HepG2 (cell line): ENCODE results near the gene SMIM14. TPM values are rescaled to one million over a fixed set of nuclear protein-coding genes. Genes with fewer than 3 reads are reported as not detected.

Source experiments
- ELF1 ChIP-seq: sonication (generic); formaldehyde crosslinking; IDR thresholded peaks from 2 replicates; pipeline ENCODE4 v1.4.0; 2020; ENCODE audit warnings: missing genetic modification reagents
- MIER2 ChIP-seq: IDR thresholded peaks from 2 replicates; pipeline ENCODE4 v1.6.1; 2016; ENCODE audit warnings: missing biosample characterization, missing genetic modification reagents
- NR2F1 ChIP-seq, 2 experiments: fragments of 450-650 bp in 1 of 2; formaldehyde crosslinking in 1 of 2; IDR thresholded peaks; 2 replicates each; pipeline versions ENCODE4 v1.5.0 to v1.6.1; 2016 to 2020; ENCODE audit warnings: mild to moderate bottlenecking in 1 of 2, missing compliant biosample characterization in 1 of 2, missing genetic modification reagents in 1 of 2, moderate library complexity in 1 of 2
- NR3C1 ChIP-seq: sonication (generic); formaldehyde crosslinking; IDR thresholded peaks from 2 replicates; pipeline ENCODE4 v1.4.0; 2020; ENCODE audit warnings: missing genetic modification reagents
- PITX1 ChIP-seq: sonication (generic); formaldehyde crosslinking; IDR thresholded peaks from 2 replicates; pipeline ENCODE4 v1.5.1; 2020; ENCODE audit warnings: mild to moderate bottlenecking, missing genetic modification reagents
- POLR2G ChIP-seq: fragments of 200-400 bp; formaldehyde crosslinking; IDR thresholded peaks from 2 replicates; pipeline ENCODE4 v1.6.1; 2018; ENCODE audit warnings: mild to moderate bottlenecking, low read depth, low read length, moderate library complexity
- SAFB2 ChIP-seq: sonication (generic); formaldehyde crosslinking; IDR thresholded peaks from 2 replicates; pipeline ENCODE4 v1.5.1; 2020; ENCODE audit warnings: missing genetic modification reagents, low read depth, mild to moderate bottlenecking, borderline replicate concordance
- ZFP36L2 ChIP-seq: sonication (generic); formaldehyde crosslinking; IDR thresholded peaks from 2 replicates; pipeline ENCODE4 v1.4.0; 2020; ENCODE audit warnings: missing genetic modification reagents
- ZNF567 ChIP-seq: sonication (generic); formaldehyde crosslinking; IDR thresholded peaks from 2 replicates; pipeline ENCODE4 v1.8.1; 2023; ENCODE audit warnings: mild to moderate bottlenecking, missing genetic modification reagents, borderline replicate concordance
- ZNF660 ChIP-seq: sonication (generic); formaldehyde crosslinking; IDR thresholded peaks from 2 replicates; pipeline ENCODE4 v1.5.1; 2020; ENCODE audit warnings: mild to moderate bottlenecking, low read depth, missing genetic modification reagents, borderline replicate concordance
- ZNF670 ChIP-seq: sonication (generic); formaldehyde crosslinking; IDR thresholded peaks from 2 replicates; pipeline ENCODE4 v1.8.0; 2022; ENCODE audit warnings: mild to moderate bottlenecking, missing genetic modification reagents, borderline replicate concordance
- ZNF891 ChIP-seq: sonication (generic); formaldehyde crosslinking; IDR thresholded peaks from 2 replicates; pipeline ENCODE4 v1.5.0; 2020; ENCODE audit warnings: mild to moderate bottlenecking, missing genetic modification reagents
- ZSCAN20 ChIP-seq: sonication (generic); formaldehyde crosslinking; IDR thresholded peaks from 2 replicates; pipeline ENCODE4 v1.4.0; 2020; ENCODE audit warnings: missing genetic modification reagents, mild to moderate bottlenecking, borderline replicate concordance
- polyA plus RNA-seq, 8 experiments: library from polyadenylated mRNA; depleted of rRNA in 3 of 8; stranded (reverse) in 7 of 8; unstranded in 1 of 8; fragments of >200 nt; fragmentation: Illumina TruSeq in 4 of 8; extraction: Trizol in 4 of 8; gene quantifications; 2 replicates each; pipeline versions ENCODE4 v1.2.1 to v1.2.3, GENCODE V29; 2011 to 2016; ENCODE audit warnings: low read depth in 4 of 8, missing spikeins in 1 of 8, mixed read lengths in 1 of 8; ENCODE audit not compliant: insufficient read depth in 1 of 8
- total RNA-seq, 5 experiments: library from RNA; depleted of rRNA; stranded (reverse); fragments of >200 nt; fragmentation: Illumina TruSeq; extraction: Trizol; gene quantifications; 2 replicates each; pipeline ENCODE4 v1.2.3, GENCODE V29; 2016; ENCODE audit warnings: low read depth in 1 of 5
- TF ChIP-seq, protein P1 (sequence below): sonication (generic); formaldehyde crosslinking; IDR thresholded peaks from 2 replicates; pipeline ENCODE4 v1.5.0; 2020; ENCODE audit warnings: mild to moderate bottlenecking, missing genetic modification reagents, borderline replicate concordance
- TF ChIP-seq, protein P2 (sequence below): sonication (generic); formaldehyde crosslinking; IDR thresholded peaks from 2 replicates; pipeline ENCODE4 v1.4.0; 2020; ENCODE audit warnings: missing genetic modification reagents
- TF ChIP-seq, protein P3 (sequence below): sonication (generic); formaldehyde crosslinking; IDR thresholded peaks from 2 replicates; pipeline ENCODE4 v1.4.0; 2020; ENCODE audit warnings: missing genetic modification reagents, low read depth, mild to moderate bottlenecking, borderline replicate concordance
- TF ChIP-seq, protein P4 (sequence below): sonication (generic); formaldehyde crosslinking; IDR thresholded peaks from 2 replicates; pipeline ENCODE4 v1.5.0; 2020; ENCODE audit warnings: mild to moderate bottlenecking, missing genetic modification reagents
- TF ChIP-seq, protein P5 (sequence below): sonication (generic); formaldehyde crosslinking; IDR thresholded peaks from 2 replicates; pipeline ENCODE4 v1.8.0; 2022; ENCODE audit warnings: missing genetic modification reagents, mild to moderate bottlenecking, inconsistent platforms, borderline replicate concordance

Gene SMIM14
- total and polyA plus RNA-seq, 2 of the 13 experiments (the other 11 are each of a cell fraction or from before 2014, with no cell fraction given), result 16.3 to 28.1 TPM

DNA sequence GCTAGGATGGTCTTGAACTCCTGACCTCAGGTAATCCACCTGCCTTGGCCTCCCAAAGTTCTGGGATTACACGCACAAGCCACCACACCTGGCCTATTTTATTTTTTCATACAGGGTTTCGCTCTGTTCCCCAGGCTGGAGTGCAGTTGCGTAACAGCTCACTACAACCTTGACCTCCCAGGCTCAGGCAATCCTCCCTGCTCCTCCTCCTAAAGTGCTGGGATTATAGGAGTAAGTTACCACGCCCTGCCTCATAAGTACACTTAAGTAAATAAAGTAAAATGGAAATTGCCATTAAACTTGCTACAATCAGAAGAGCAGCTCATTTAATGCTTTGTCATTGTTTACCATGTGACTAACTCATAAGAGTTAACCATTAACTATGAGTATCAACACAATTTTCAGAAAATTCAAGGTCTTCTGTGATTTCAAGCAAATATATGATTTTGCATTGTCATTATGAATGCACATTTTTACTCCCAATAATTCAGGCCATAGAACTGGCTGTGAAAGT is 123.7 kb downstream of the SMIM14 start (continued):
- TF ChIP-seq, protein P1, sequence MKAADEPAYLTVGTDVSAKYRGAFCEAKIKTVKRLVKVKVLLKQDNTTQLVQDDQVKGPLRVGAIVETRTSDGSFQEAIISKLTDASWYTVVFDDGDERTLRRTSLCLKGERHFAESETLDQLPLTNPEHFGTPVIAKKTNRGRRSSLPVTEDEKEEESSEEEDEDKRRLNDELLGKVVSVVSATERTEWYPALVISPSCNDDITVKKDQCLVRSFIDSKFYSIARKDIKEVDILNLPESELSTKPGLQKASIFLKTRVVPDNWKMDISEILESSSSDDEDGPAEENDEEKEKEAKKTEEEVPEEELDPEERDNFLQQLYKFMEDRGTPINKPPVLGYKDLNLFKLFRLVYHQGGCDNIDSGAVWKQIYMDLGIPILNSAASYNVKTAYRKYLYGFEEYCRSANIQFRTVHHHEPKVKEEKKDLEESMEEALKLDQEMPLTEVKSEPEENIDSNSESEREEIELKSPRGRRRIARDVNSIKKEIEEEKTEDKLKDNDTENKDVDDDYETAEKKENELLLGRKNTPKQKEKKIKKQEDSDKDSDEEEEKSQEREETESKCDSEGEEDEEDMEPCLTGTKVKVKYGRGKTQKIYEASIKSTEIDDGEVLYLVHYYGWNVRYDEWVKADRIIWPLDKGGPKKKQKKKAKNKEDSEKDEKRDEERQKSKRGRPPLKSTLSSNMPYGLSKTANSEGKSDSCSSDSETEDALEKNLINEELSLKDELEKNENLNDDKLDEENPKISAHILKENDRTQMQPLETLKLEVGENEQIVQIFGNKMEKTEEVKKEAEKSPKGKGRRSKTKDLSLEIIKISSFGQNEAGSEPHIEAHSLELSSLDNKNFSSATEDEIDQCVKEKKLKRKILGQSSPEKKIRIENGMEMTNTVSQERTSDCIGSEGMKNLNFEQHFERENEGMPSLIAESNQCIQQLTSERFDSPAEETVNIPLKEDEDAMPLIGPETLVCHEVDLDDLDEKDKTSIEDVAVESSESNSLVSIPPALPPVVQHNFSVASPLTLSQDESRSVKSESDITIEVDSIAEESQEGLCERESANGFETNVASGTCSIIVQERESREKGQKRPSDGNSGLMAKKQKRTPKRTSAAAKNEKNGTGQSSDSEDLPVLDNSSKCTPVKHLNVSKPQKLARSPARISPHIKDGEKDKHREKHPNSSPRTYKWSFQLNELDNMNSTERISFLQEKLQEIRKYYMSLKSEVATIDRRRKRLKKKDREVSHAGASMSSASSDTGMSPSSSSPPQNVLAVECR (CRISPR knock-in tag), result peak; percentile 68; the same call in 1 of the 2 replicates
- peak; percentile 93 to 96 for TF ChIP-seq NR2F1 (CRISPR knock-in tag; IDR thresholded peaks at IDR 0.05)
- TF ChIP-seq ZNF567, result no peak
- TF ChIP-seq ZFP36L2, result no peak
- TF ChIP-seq, protein P2, sequence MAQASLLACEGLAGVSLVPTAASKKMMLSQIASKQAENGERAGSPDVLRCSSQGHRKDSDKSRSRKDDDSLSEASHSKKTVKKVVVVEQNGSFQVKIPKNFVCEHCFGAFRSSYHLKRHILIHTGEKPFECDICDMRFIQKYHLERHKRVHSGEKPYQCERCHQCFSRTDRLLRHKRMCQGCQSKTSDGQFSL, result 0 out of 2 replicates have a peak, but pooled peaks have one; percentile 42
- no peak for TF ChIP-seq ZSCAN20 (CRISPR knock-in tag)
- TF ChIP-seq, protein P3, sequence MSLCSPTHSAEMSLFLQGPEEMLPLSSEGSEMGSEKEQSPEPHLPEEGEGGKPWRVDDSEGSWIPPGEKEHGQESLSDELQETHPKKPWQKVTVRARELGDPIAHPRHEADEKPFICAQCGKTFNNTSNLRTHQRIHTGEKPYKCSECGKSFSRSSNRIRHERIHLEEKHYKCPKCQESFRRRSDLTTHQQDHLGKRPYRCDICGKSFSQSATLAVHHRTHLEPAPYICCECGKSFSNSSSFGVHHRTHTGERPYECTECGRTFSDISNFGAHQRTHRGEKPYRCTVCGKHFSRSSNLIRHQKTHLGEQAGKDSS (CRISPR knock-in tag), result no peak
- TF ChIP-seq ZNF660 (CRISPR knock-in tag), result no peak
- TF ChIP-seq, protein P4, sequence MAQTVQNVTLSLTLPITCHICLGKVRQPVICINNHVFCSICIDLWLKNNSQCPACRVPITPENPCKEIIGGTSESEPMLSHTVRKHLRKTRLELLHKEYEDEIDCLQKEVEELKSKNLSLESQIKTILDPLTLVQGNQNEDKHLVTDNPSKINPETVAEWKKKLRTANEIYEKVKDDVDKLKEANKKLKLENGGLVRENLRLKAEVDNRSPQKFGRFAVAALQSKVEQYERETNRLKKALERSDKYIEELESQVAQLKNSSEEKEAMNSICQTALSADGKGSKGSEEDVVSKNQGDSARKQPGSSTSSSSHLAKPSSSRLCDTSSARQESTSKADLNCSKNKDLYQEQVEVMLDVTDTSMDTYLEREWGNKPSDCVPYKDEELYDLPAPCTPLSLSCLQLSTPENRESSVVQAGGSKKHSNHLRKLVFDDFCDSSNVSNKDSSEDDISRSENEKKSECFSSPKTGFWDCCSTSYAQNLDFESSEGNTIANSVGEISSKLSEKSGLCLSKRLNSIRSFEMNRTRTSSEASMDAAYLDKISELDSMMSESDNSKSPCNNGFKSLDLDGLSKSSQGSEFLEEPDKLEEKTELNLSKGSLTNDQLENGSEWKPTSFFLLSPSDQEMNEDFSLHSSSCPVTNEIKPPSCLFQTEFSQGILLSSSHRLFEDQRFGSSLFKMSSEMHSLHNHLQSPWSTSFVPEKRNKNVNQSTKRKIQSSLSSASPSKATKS (CRISPR knock-in tag), result no peak
- 0 out of 2 replicates have a peak, but pooled peaks have one; percentile 15 for TF ChIP-seq ELF1 (CRISPR knock-in tag)
- TF ChIP-seq ZNF891 (CRISPR knock-in tag), result no peak
- peak; percentile 84 for TF ChIP-seq ZNF670 (CRISPR knock-in tag)
- peak; percentile 56; the same call in 1 of the 2 replicates for TF ChIP-seq POLR2G
- peak; percentile 76 for TF ChIP-seq MIER2 (CRISPR knock-in tag)
- TF ChIP-seq NR3C1, result no peak
- TF ChIP-seq SAFB2 (CRISPR knock-in tag), result no peak; the same call in 1 of the 2 replicates
- TF ChIP-seq PITX1, result peak; percentile 99
- TF ChIP-seq, protein P5, sequence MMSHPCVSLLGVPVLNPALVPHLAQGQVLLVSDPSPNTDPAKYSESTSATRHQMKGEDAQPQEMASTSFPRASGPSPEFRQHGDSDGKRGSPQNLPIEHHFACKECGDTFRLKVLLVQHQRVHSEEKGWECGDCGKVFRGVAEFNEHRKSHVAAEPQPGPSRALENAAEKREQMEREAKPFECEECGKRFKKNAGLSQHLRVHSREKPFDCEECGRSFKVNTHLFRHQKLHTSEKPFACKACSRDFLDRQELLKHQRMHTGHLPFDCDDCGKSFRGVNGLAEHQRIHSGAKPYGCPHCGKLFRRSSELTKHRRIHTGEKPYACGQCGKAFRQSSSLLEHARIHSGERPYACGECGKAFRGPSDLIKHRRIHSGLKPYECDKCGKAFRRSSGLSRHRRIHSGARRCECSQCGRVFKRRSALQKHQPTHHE (CRISPR knock-in tag), result no peak; the same call in 1 of the 2 replicates
